ENCODE data around the gene KIFC3.
"Not testable (repeated sequence)": the region's sequence is repeated elsewhere in the genome, so short reads cannot be mapped to it uniquely, and the experiment has no call there.

KIFC3 gene

GRCh38 chr16:57802341-57803133 lies at the start of gene KIFC3:
Gene KIFC3 (minus strand): TSS chr16:57802491. CDS start chr16:57798243, 4,248 bp downstream.
- peak; percentile 89 for DNase-seq (ENCODE audit: low spot score)

- no peak for DNase-seq (ENCODE audit: low spot score)
Measured at GRCh38 chr16:57848181-57848580, 45.9 kb upstream of the KIFC3 start.

- not testable (repeated sequence) for DNase-seq (ENCODE audit: low spot score)
Measured at GRCh38 chr16:57846931-57847330, 44.6 kb upstream of the KIFC3 start.

GRCh38 chr16:57846078-57846697 lies 43.9 kb upstream of the KIFC3 start:
- no peak for DNase-seq (ENCODE audit: low spot score)

- DNase-seq (ENCODE audit: low spot score) = no peak
Measured at GRCh38 chr16:57845115-57845514, 42.8 kb upstream of the KIFC3 start.

GRCh38 chr16:57844416-57845030 lies 42.2 kb upstream of the KIFC3 start:
- no peak for DNase-seq (ENCODE audit: low spot score)

GRCh38 chr16:57843400-57843799 lies 41.1 kb upstream of the KIFC3 start:
- no peak for DNase-seq (ENCODE audit: low spot score)

- DNase-seq (ENCODE audit: low spot score) = no peak
Measured at GRCh38 chr16:57842601-57843000, 40.3 kb upstream of the KIFC3 start.

GRCh38 chr16:57840833-57841232 lies 38.5 kb upstream of the KIFC3 start:
- DNase-seq (ENCODE audit: low spot score) = no peak

- DNase-seq (ENCODE audit: low spot score) = no peak
Measured at GRCh38 chr16:57838161-57838560, 35.9 kb upstream of the KIFC3 start.

GRCh38 chr16:57837305-57838125 lies 35.2 kb upstream of the KIFC3 start:
- no peak for DNase-seq (ENCODE audit: low spot score)

- DNase-seq (ENCODE audit: low spot score) = not testable (repeated sequence)
Measured at GRCh38 chr16:57835439-57835838, 33.1 kb upstream of the KIFC3 start.

- DNase-seq (ENCODE audit: low spot score) = no peak
Measured at GRCh38 chr16:57834936-57835335, 32.6 kb upstream of the KIFC3 start.

GRCh38 chr16:57830890-57831484 lies 28.7 kb upstream of the KIFC3 start:
- DNase-seq (ENCODE audit: low spot score) = no peak

GRCh38 chr16:57829969-57830360 lies 27.7 kb upstream of the KIFC3 start:
- no peak for DNase-seq (ENCODE audit: low spot score)

GRCh38 chr16:57828272-57829161 lies 26.2 kb upstream of the KIFC3 start:
- no peak for DNase-seq (ENCODE audit: low spot score)

GRCh38 chr16:57826706-57827625 lies 24.7 kb upstream of the KIFC3 start:
- no peak for DNase-seq (ENCODE audit: low spot score)

- no peak for DNase-seq (ENCODE audit: low spot score)
Measured at GRCh38 chr16:57826052-57826451, 23.8 kb upstream of the KIFC3 start.

GRCh38 chr16:57825298-57826044 lies 23.2 kb upstream of the KIFC3 start:
- DNase-seq (ENCODE audit: low spot score) = no peak

Data from Ammon's horn (tissue), 1 donor.